ENCODE data around the gene MYO5A. TPM values are rescaled to one million over a fixed set of nuclear protein-coding genes. Genes with fewer than 3 reads are reported as not detected.
"Not testable (repeated sequence)": the region's sequence is repeated elsewhere in the genome, so short reads cannot be mapped to it uniquely, and the experiment has no call there.

The MYO5A gene
- total and polyA plus RNA-seq, 9 of the 15 experiments (the other 6 are each of a cell fraction or from before 2014, with no cell fraction given): 0.03 to 0.82 (median 0.40) TPM

- FAIRE-seq; H3K4me3 ChIP-seq; BruUV-seq (replicated peaks); H4K20me1 ChIP-seq (replicated peaks; ENCODE audit: control insufficient read depth, insufficient read depth, low read length); H3K27me3 ChIP-seq (ENCODE audit: control insufficient read depth in 2 of 2, insufficient read depth in 2 of 2, low read length in 2 of 2); in situ Hi-C loops (cut with MboI); H3K9me3 ChIP-seq (replicated peaks; ENCODE audit: control insufficient read depth, insufficient read depth, low read depth, low read length); CTCF ChIA-PET (ENCODE audit: low intra/inter-chr PET ratio); H2AFZ ChIP-seq (ENCODE audit: low read depth, low read length); H3K9me1 ChIP-seq (ENCODE audit: control insufficient read depth, insufficient read depth, low read length); TF ChIP-seq JUN (CRISPR knock-in tag; IDR thresholded peaks at IDR 0.05; ENCODE audit: borderline replicate concordance); ATF1 (CRISPR knock-in tag; IDR thresholded peaks at IDR 0.05); MYC (CRISPR knock-in tag; IDR thresholded peaks at IDR 0.05; ENCODE audit: borderline replicate concordance, low read depth): not testable (repeated sequence)
- peak overlapping the region; percentile 90 for H3K27ac ChIP-seq (ENCODE audit: extremely low read depth, low read depth, low read length)
- peak in 2 of 4 experiments; percentile 25 to 52 for DNase-seq (ENCODE audit: extremely low read depth in 1 of 4, low spot score in 3 of 4)
- H3K4me1 ChIP-seq (replicated peaks in 1 of 2; ENCODE audit: control insufficient read depth in 2 of 2, insufficient read depth in 2 of 2, low read length in 2 of 2): peaks cover 10 to 13% of the 10 kb centered on the region in 2 experiments; a peak in 4 of 5 replicates
- ATAC-seq: peak; percentile 26
- peaks cover 81% of the 10 kb centered on the region for H3K79me2 ChIP-seq (ENCODE audit: control insufficient read depth, insufficient read depth, low read length)
- intact Hi-C loops (cut with micrococcal nuclease): loop anchor here (5.0 kb wide), 2 partner anchors 38 to 112 kb away; partner anchors contain the start of genes ATOSA and MYO5A
- WGBS (ENCODE audit: insufficient coverage, low coverage, missing lambda C conversion rate): 66% methylated on average over 11 of the region's 13 CpGs
- POLR2A ChIA-PET: interaction anchor here (0.6 to 1.8 kb wide), 9 partner anchors 8 to 622 kb away, joined by 3 to 11 read pairs (median 7); no protein-coding TSS in a partner anchor
- H3K36me3 ChIP-seq (ENCODE audit: control insufficient read depth, insufficient read depth, low read length): peaks cover 19% of the 10 kb centered on the region
- peak overlapping the region; percentile 94 for H3K4me2 ChIP-seq (ENCODE audit: insufficient read depth, low read length)
- peak overlapping the region in 1 of 2 experiments; percentile 13; a peak in 1 of 4 replicates for H3K9ac ChIP-seq (ENCODE audit: insufficient read depth in 1 of 2, low read depth in 2 of 2, low read length in 2 of 2)
- TF ChIP-seq JUN (IDR thresholded peaks at IDR 0.05; ENCODE audit: borderline replicate concordance, low read depth, low read length): peak; percentile 52; the same call in 1 of the 2 replicates
- peak; percentile 78 for TF ChIP-seq MGA (IDR thresholded peaks at IDR 0.05)
- TF ChIP-seq ATF1 (tag; IDR thresholded peaks at IDR 0.05): peak; percentile 57
- peak; percentile 85 for TF ChIP-seq MYC (IDR thresholded peaks at IDR 0.05; ENCODE audit: low read depth, low read length)
- peak; percentile 86 for TF ChIP-seq JUND (IDR thresholded peaks at IDR 0.05; ENCODE audit: borderline replicate concordance, low read depth, low read length)
- TF ChIP-seq JUND (tag; IDR thresholded peaks at IDR 0.05; ENCODE audit: borderline replicate concordance, low read depth, low read length): peak; percentile 91
Measured at GRCh38 chr15:52565417-52566358, 37.0 kb upstream of the MYO5A start.

All from K562 (cell line).